GM21528 (cell line): ENCODE measurements around the gene TEX101.
"Not testable (repeated sequence)": the region's sequence is repeated elsewhere in the genome, so short reads cannot be mapped to it uniquely, and the experiment has no call there.

Experiments
- ATAC-seq: cut with Tn5 transposase; IDR thresholded peaks from one replicate; pipeline ENCODE4 v1.9.1; 2021; ENCODE audit warnings: mild to moderate bottlenecking, moderate library complexity; ENCODE audit not compliant: unreplicated experiment, low FRiP score

TEX101 gene, protein sequence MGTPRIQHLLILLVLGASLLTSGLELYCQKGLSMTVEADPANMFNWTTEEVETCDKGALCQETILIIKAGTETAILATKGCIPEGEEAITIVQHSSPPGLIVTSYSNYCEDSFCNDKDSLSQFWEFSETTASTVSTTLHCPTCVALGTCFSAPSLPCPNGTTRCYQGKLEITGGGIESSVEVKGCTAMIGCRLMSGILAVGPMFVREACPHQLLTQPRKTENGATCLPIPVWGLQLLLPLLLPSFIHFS

GRCh38 chr19:43414554-43414953 is at the start of gene TEX101:
Gene TEX101 (plus strand): TSS chr19:43414890. CDS start chr19:43415920, 1,030 bp downstream.
- ATAC-seq = no peak

DNA sequence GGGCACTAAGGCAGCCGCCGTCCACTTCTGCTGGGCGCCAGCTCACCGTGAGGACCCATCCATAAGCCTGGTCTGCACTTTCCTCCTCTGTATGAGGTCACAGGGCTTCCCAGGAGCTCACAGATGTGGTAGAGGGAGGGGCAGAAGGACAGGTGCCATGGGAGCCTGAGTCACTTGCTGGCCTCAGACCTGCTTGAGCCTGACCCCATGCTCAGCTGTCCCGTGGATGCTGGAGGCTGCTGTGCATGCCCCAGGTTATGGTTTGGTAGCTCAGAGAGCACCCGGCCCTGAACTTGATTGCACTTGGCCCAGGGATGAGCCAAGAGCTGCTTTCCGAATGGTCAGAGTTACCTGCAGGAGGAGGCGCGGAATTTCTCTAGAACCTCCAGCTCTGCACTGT is 49.0 kb upstream of the TEX101 start:
- not testable (repeated sequence) for ATAC-seq

- ATAC-seq = no peak
Measured at GRCh38 chr19:43367822-43368221, 46.9 kb upstream of the TEX101 start.

DNA sequence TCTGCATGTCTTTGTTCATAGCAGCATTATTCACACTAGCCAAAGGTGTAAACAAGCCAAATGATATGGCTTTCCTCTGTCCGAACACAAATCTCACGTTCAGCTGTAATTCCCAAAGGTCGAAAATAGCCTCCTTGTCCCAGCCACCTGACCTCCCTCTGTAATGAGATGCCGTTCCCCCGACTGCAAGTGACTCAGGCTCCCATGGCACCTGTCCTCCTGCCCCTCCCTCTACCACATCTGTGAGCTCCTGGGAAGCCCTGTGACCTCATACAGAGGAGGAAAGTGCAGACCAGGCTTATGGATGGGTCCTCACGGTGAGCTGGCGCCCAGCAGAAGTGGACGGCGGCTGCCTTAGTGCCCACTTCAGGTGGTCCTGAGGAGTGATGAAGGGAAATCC is 45.8 kb upstream of the TEX101 start:
- ATAC-seq = not testable (repeated sequence)

GRCh38 chr19:43371909-43372308 is 42.8 kb upstream of the TEX101 start:
- no peak for ATAC-seq

GRCh38 chr19:43372462-43372861 is 42.2 kb upstream of the TEX101 start:
- no peak for ATAC-seq

- not testable (repeated sequence) for ATAC-seq
Measured at GRCh38 chr19:43377624-43378023, 37.1 kb upstream of the TEX101 start.

DNA sequence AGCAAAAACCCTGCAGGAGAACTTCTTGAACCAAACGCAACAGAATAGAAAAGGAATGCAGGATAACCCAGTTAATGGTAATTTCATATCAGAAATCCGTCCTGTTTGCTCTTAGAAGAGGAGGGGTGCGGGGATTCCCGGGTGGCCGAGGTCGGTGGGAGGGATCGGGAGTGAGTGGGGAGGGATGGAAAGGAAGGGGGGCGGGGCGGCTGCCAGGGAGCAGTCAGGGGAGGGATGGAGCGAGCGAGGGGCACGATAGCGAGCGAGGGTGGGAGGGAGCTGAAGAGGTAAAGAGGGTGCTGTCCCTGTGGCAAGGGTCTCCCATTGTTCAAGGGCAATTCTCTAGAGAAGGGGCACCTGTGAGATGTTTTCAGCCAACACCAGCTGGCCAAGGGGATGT is 34.7 kb upstream of the TEX101 start:
- no peak for ATAC-seq

GRCh38 chr19:43380771-43381386 is 33.8 kb upstream of the TEX101 start:
- no peak for ATAC-seq

DNA sequence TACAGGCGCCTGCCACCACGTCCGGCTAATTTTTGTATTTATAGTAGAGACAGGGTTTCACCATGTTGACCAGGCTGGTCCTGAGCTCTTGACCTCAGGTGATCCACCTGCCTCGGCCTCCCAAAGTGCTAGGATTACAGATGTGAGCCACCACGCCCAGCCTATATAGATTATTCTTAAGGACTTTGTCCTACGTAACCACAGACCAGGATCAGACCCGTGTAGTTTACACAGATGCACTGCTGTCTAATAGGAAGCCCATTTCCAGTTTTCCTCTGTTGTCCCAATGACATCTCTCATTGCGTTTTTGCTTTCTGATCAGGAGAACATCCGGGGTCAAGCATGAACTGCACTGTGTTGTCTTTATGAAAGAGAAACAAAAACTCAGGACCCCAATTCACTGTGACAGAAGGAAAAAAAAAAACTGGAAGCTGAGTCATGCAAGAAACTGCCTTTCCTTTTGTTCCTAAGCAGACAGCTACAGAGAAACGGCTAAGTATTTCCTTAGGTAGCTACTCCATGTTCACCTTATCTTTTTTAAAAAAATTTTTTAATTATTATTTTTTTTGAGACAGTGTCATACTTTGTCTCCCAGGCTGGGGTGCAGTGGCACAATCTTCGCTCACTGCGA is 32.0 kb upstream of the TEX101 start:
- ATAC-seq = not testable (repeated sequence)

- ATAC-seq = not testable (repeated sequence)
Measured at GRCh38 chr19:43383254-43383653, 31.4 kb upstream of the TEX101 start.

- not testable (repeated sequence) for ATAC-seq
Measured at GRCh38 chr19:43383759-43384158, 30.9 kb upstream of the TEX101 start.

- ATAC-seq = not testable (repeated sequence)
Measured at GRCh38 chr19:43390903-43391551, 23.7 kb upstream of the TEX101 start.

DNA sequence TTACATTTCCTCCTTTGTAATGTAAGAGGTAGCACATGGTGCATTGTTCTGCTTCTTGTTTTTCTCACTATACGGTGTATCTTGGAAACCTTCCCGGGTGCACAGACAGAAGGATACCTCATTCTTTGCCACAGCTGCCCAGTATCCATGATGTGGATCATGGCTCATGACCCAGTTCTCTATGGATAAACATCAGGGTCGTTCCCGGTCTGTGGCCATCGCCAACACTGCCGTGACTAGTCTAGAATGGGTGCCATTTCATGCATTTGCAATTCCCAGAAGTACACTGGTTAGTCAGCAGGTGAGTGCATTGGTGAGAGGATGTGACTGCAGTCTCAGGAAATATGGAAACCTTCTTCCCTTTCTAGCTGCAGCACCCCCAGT is 23.1 kb upstream of the TEX101 start:
- ATAC-seq = not testable (repeated sequence)

GRCh38 chr19:43393501-43393900 is 21.2 kb upstream of the TEX101 start:
- not testable (repeated sequence) for ATAC-seq

- ATAC-seq = no peak
Measured at GRCh38 chr19:43395561-43395960, 19.1 kb upstream of the TEX101 start.

- no peak for ATAC-seq
Measured at GRCh38 chr19:43406297-43406696, 8.4 kb upstream of the TEX101 start.

DNA sequence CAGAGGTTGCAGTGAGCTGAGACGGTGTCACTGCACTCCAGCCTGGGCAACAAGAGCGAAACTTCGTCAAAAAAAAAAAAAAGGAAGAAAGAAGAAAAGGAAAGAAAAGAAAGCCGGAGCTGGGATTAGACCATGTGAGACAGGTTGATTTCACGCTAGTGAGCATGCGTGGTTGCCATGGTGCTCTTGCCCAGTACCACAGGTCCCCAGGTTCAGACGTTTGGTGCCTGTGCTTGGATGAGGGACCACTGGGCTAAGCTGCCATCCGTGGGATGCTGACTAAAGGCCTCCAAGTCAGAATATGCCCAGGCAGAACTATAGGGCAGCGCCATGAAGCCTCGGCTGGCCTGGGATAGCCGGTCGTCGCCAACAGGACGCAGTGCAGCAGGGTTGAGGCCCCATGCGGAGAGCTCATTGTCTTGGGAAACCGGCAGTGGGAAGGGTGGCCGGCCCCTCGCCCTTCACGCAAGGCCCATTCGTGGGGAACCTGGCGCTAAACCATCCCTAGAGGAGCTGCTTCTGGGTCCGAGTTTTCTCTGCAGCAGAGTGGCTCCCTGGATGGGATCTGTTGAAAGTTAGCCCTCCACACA is 7.2 kb upstream of the TEX101 start:
- no peak for ATAC-seq

DNA sequence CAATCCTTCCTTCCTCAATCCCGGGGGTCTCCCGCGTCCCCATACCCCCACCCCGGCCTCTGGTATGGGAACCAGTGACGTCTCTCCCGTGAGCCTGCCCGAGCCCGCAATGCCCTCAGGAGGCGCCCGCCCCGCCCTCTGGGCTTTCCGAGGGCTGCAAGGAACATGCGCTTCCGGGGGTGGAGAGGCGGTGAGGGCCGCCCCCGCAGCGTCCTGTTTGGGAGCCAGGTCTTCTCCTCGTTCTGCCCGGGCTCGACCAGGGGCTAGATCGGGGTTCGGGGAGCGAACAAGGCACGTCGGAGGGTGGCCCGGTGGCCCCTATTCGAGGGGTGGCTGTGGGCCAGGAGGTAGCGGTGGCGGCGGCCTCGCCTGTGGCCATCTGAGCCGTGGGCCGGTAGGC is 6.6 kb upstream of the TEX101 start:
- no peak for ATAC-seq

DNA sequence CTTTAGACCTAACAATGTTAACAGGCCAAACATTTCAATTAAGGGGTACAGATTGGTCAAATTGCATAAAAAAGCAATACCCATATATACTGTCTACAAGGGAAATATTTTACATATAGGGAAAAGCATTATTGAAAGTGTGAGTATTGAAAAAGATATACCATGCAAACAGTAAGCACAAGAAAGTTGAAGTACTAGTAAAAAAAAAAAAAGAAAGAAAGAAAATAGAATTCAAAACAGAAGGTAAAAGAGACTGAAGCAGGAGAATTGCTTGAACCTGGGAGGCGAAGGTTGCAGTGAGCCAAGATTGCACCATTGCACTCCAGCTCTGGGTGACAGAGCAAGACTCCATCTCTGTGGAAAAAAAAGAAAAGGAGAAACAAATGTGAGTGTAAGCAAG is 5.3 kb upstream of the TEX101 start:
- no peak for ATAC-seq

- no peak for ATAC-seq
Measured at GRCh38 chr19:43412441-43412840, 2.2 kb upstream of the TEX101 start.
